Mesenchymal stem cell (in vitro differentiated cells and primary cell): ENCODE measurements around the gene KLB.
"Not testable (repeated sequence)": the region's sequence is repeated elsewhere in the genome, so short reads cannot be mapped to it uniquely, and the experiment has no call there.

ENCODE experiments used
- DNase-seq: peaks from one replicate; pipeline ENCODE4 v3.0.0-alpha.2; 2013
- H2AFZ ChIP-seq: one replicate; pipeline ENCODE4 v1.6.1; 2013; ENCODE audit warnings: low read depth, mild to moderate bottlenecking, control low read depth, inconsistent platforms, low read length, moderate library complexity
- H2AK5ac ChIP-seq: 2 replicates; pipeline ENCODE4 v1.6.1; 2013; ENCODE audit warnings: low read length, moderate library complexity, mild to moderate bottlenecking, inconsistent platforms; ENCODE audit not compliant: severe bottlenecking
- H2BK120ac ChIP-seq: one replicate; pipeline ENCODE4 v1.6.1; 2013; ENCODE audit warnings: low read depth, mild to moderate bottlenecking, inconsistent platforms, low read length, moderate library complexity
- H2BK12ac ChIP-seq, 2 experiments: one replicate each; pipeline ENCODE4 v1.6.1; 2013; ENCODE audit warnings: inconsistent platforms in 2 of 2, low read length in 2 of 2, mild to moderate bottlenecking in 2 of 2, moderate library complexity in 2 of 2, control low read depth in 1 of 2
- H2BK15ac ChIP-seq: one replicate; pipeline ENCODE4 v1.6.1; 2013; ENCODE audit warnings: mild to moderate bottlenecking, low read depth, inconsistent platforms; ENCODE audit not compliant: poor library complexity, severe bottlenecking
- H2BK5ac ChIP-seq: 2 replicates; pipeline ENCODE4 v1.6.1; 2013; ENCODE audit warnings: low read depth, mild to moderate bottlenecking, low read length, control low read depth, inconsistent platforms; ENCODE audit not compliant: poor library complexity, severe bottlenecking
- H3K14ac ChIP-seq, 2 experiments: one replicate each; pipeline ENCODE4 v1.6.1; 2013; ENCODE audit warnings: inconsistent platforms in 2 of 2, low read length in 2 of 2, control low read depth in 1 of 2, mild to moderate bottlenecking in 1 of 2, moderate library complexity in 1 of 2
- H3K18ac ChIP-seq, 2 experiments: one replicate each; pipeline ENCODE4 v1.6.1; 2013; ENCODE audit warnings: inconsistent platforms in 2 of 2, low read length in 2 of 2, control low read depth in 1 of 2, low read depth in 1 of 2, mild to moderate bottlenecking in 1 of 2
- H3K23ac ChIP-seq, 2 experiments: one replicate each; pipeline ENCODE4 v1.6.1; 2013; ENCODE audit warnings: inconsistent platforms in 2 of 2, low read length in 2 of 2, mild to moderate bottlenecking in 2 of 2, moderate library complexity in 2 of 2, control low read depth in 1 of 2
- H3K27ac ChIP-seq: 2 replicates; pipeline ENCODE4 v1.5.1; 2013; ENCODE audit warnings: mild to moderate bottlenecking, moderate library complexity, low read length, control low read depth, inconsistent platforms; ENCODE audit not compliant: poor library complexity, severe bottlenecking
- H3K27me3 ChIP-seq, 2 experiments: 2 replicates each; pipeline versions ENCODE4 v1.6.1 to v1.7.0; 2013; ENCODE audit warnings: low read length in 2 of 2, mild to moderate bottlenecking in 2 of 2, moderate library complexity in 2 of 2, control low read depth in 1 of 2, inconsistent platforms in 1 of 2; ENCODE audit not compliant: control insufficient read depth in 1 of 2, insufficient read depth in 1 of 2
- H3K36me3 ChIP-seq, 2 experiments: 2 replicates each; pipeline versions ENCODE4 v1.6.1 to v1.7.0; 2013; ENCODE audit warnings: low read length in 2 of 2, control low read depth in 1 of 2, inconsistent platforms in 1 of 2, low read depth in 1 of 2, mild to moderate bottlenecking in 1 of 2; ENCODE audit not compliant: insufficient read depth in 2 of 2, control insufficient read depth in 1 of 2
- H3K4ac ChIP-seq, 2 experiments: one replicate each; pipeline ENCODE4 v1.6.1; 2013; ENCODE audit warnings: inconsistent platforms in 2 of 2, low read length in 2 of 2, mild to moderate bottlenecking in 2 of 2, moderate library complexity in 2 of 2, control low read depth in 1 of 2, low read depth in 1 of 2
- H3K4me1 ChIP-seq: 2 replicates; pipeline ENCODE4 v1.6.1; 2013; ENCODE audit warnings: low read depth, low read length, control low read depth; ENCODE audit not compliant: control insufficient read depth, insufficient read depth
- H3K4me2 ChIP-seq: 2 replicates; pipeline ENCODE4 v1.6.1; 2013; ENCODE audit warnings: low read length, mild to moderate bottlenecking, inconsistent platforms; ENCODE audit not compliant: poor library complexity, severe bottlenecking
- H3K4me3 ChIP-seq, 2 experiments: 2 replicates each; pipeline versions ENCODE4 v1.5.1 to v1.7.0; 2013; ENCODE audit warnings: low read length in 2 of 2, mild to moderate bottlenecking in 2 of 2, control low read depth in 1 of 2, low read depth in 1 of 2; ENCODE audit not compliant: insufficient read depth in 1 of 2
- H3K79me1 ChIP-seq: replicated peaks from 2 replicates; pipeline ENCODE4 v1.6.1; 2013; ENCODE audit warnings: mild to moderate bottlenecking, control low read depth, low read length, inconsistent platforms; ENCODE audit not compliant: poor library complexity, severe bottlenecking
- H3K9ac ChIP-seq: 2 replicates; pipeline ENCODE4 v1.7.0; 2013; ENCODE audit warnings: mild to moderate bottlenecking, low read length, moderate library complexity
- H3K9me3 ChIP-seq: 2 replicates; pipeline ENCODE4 v1.7.0; 2013; ENCODE audit warnings: mild to moderate bottlenecking, low read length; ENCODE audit not compliant: control insufficient read depth
- H4K8ac ChIP-seq: one replicate; pipeline ENCODE4 v1.6.1; 2013; ENCODE audit warnings: inconsistent platforms, mild to moderate bottlenecking, low read length, moderate library complexity
- H4K91ac ChIP-seq: one replicate; pipeline ENCODE4 v1.6.1; 2013; ENCODE audit warnings: mild to moderate bottlenecking, low read length, inconsistent platforms
- WGBS: methylation state at CpG from one replicate; pipeline ENCODE4 v1.1.7; 2013; ENCODE audit warnings: mixed read lengths; 5-methylcytosine and 5-hydroxymethylcytosine counted together

KLB gene

GRCh38 chr4:39453738-39454137 is 47.0 kb downstream of the KLB start:
- Histone ChIP-seq H3K36me3 (peaks cover 15 to 84% of the 10 kb centered on the region in 2 experiments), H3K4ac (no peak overlapping the region), H2BK5ac (no peak overlapping the region), H4K8ac (no peak overlapping the region), H3K79me1 (peaks cover 5% of the 10 kb centered on the region), H3K18ac (no peak overlapping the region), H3K9ac (no peak overlapping the region), H3K4me2 (no peak overlapping the region), H3K9me3 (no peaks in the 10 kb centered on the region), H3K27me3 (no peaks in the 10 kb centered on the region), H2BK120ac (no peak overlapping the region), H2BK12ac (no peak overlapping the region), H3K27ac (no peak overlapping the region), H4K91ac (no peak overlapping the region), H2BK15ac (no peak overlapping the region), H3K4me1 (peaks cover 9% of the 10 kb centered on the region), H2AFZ (no peak overlapping the region), H3K4me3 (no peak overlapping the region), H3K14ac (no peak overlapping the region), H3K23ac (no peak overlapping the region), H2AK5ac (no peak overlapping the region)
- DNase-seq = no peak
- 100% methylated on average over 1 of the region's 2 CpGs for WGBS

GRCh38 chr4:39455486-39455885 is 48.8 kb downstream of the KLB start:
- Histone ChIP-seq H2AK5ac (no peak overlapping the region), H2BK5ac (no peak overlapping the region), H3K27ac (no peak overlapping the region), H3K4ac (no peak overlapping the region), H3K23ac (no peak overlapping the region), H3K27me3 (no peaks in the 10 kb centered on the region), H3K18ac (no peak overlapping the region), H2BK120ac (no peak overlapping the region), H3K9ac (peak overlapping the region; percentile 97), H3K14ac (no peak overlapping the region), H3K9me3 (no peaks in the 10 kb centered on the region), H3K79me1 (peaks cover 6% of the 10 kb centered on the region), H3K4me1 (peaks cover 9% of the 10 kb centered on the region), H2BK12ac (no peak overlapping the region), H3K4me2 (no peak overlapping the region), H4K8ac (no peak overlapping the region), H2AFZ (no peak overlapping the region), H2BK15ac (no peak overlapping the region), H3K4me3 (peak overlapping the region in 1 of 2 experiments; percentile 90), H3K36me3 (peaks cover 15 to 75% of the 10 kb centered on the region in 2 experiments), H4K91ac (no peak overlapping the region)
- 95% methylated on average over 5 of the region's 6 CpGs for WGBS
- no peak for DNase-seq

GRCh38 chr4:39456946-39457763 is 50.4 kb downstream of the KLB start:
- Histone ChIP-seq H2BK12ac (no peak overlapping the region), H3K79me1 (peaks cover 8% of the 10 kb centered on the region), H3K36me3 (peaks cover 11 to 61% of the 10 kb centered on the region in 2 experiments), H3K4me1 (peaks cover 5% of the 10 kb centered on the region), H3K27ac (no peak overlapping the region), H4K8ac (no peak overlapping the region), H3K18ac (no peak overlapping the region), H3K4ac (no peak overlapping the region), H3K14ac (no peak overlapping the region), H2BK5ac (no peak overlapping the region), H3K23ac (no peak overlapping the region), H3K27me3 (no peaks in the 10 kb centered on the region), H4K91ac (no peak overlapping the region), H3K9me3 (no peaks in the 10 kb centered on the region), H3K9ac (peak overlapping the region; percentile 97), H3K4me3 (peak overlapping the region in 1 of 2 experiments; percentile 90), H2AK5ac (no peak overlapping the region), H2BK15ac (no peak overlapping the region), H2AFZ (no peak overlapping the region), H3K4me2 (peak overlapping the region; percentile 64), H2BK120ac (no peak overlapping the region)
- no peak for DNase-seq
- WGBS = 74% methylated on average over 10 of the region's 10 CpGs

- H2AFZ ChIP-seq = not testable (repeated sequence)
- H3K18ac ChIP-seq = peak overlapping the region; percentile 75 to 93
These were observed 51.4 kb downstream of the KLB start for GRCh38 chr4:39458161-39458504.

More at GRCh38 chr4:39458161-39458504, 51.4 kb downstream of the KLB start:
- peak overlapping the region; percentile 64 for H3K4me2 ChIP-seq
- not testable (repeated sequence) for H2BK120ac ChIP-seq, DNase-seq, H4K91ac ChIP-seq, H3K27me3 ChIP-seq, H3K4me1 ChIP-seq, H3K9me3 ChIP-seq, H3K79me1 ChIP-seq, H2BK15ac ChIP-seq, H2BK12ac ChIP-seq
- peak overlapping the region; percentile 58 to 98 for H3K4ac ChIP-seq
- peak overlapping the region; percentile 97 for H2BK5ac ChIP-seq
- peak overlapping the region; percentile 97 for H3K9ac ChIP-seq
- peak overlapping the region; percentile 83 for H2AK5ac ChIP-seq
- peak overlapping the region; percentile 96 for H3K27ac ChIP-seq
- H3K23ac ChIP-seq = peak overlapping the region in 1 of 2 experiments; percentile 52
- peaks cover 11 to 56% of the 10 kb centered on the region in 2 experiments for H3K36me3 ChIP-seq
- peak overlapping the region in 1 of 2 experiments; percentile 95 for H3K14ac ChIP-seq
- under 1% methylated on average over 13 of the region's 13 CpGs for WGBS
- peak overlapping the region; percentile 54 for H4K8ac ChIP-seq
- H3K4me3 ChIP-seq = peak overlapping the region; percentile 83 to 90
